CD4-positive, alpha-beta T cell (primary cell): ENCODE data around the gene CEP70. TPM values are rescaled to one million over a fixed set of nuclear protein-coding genes. Genes with fewer than 3 reads are reported as not detected.

ENCODE experiments used
- ATAC-seq: fragments of 200-7000 bp; cut with Tn5 transposase; one replicate; pipeline ENCODE4 v1.10.0; 2022; ENCODE audit warnings: mild to moderate bottlenecking; ENCODE audit not compliant: poor library complexity
- CTCF ChIA-PET: fragments of 350-600 bp; sonication (Branson Sonifier 250); formaldehyde crosslinking; loops from one replicate; lab custom pipeline; 2021; ENCODE audit warnings: antibody characterized with exemption, inconsistent platforms; lab: Charles Lee
- POLR2A ChIA-PET: fragments of 350-600 bp; sonication (Branson Sonifier 250); formaldehyde crosslinking; loops from one replicate; lab custom pipeline; 2021; ENCODE audit warnings: antibody characterized with exemption, inconsistent platforms; lab: Charles Lee
- DNase-seq, 14 experiments: peaks; one replicate each; pipeline ENCODE4 v3.0.0-alpha.2; 2013 to 2020; ENCODE audit warnings: mixed read lengths in 2 of 14
- H3K27ac ChIP-seq, 2 donors: one replicate each; pipeline versions ENCODE4 v1.5.1 to v1.7.0; 2013; ENCODE audit warnings: low read length in 2 of 2, low read depth in 1 of 2, mild to moderate bottlenecking in 1 of 2
- H3K27me3 ChIP-seq, 2 experiments: 1 replicate in 1 of 2; 2 replicates in 1 of 2; pipeline versions ENCODE4 v1.6.1 to v1.7.0; 2013; ENCODE audit warnings: low read length in 2 of 2, control low read depth in 1 of 2, mild to moderate bottlenecking in 1 of 2, moderate library complexity in 1 of 2; ENCODE audit not compliant: insufficient read depth in 2 of 2, control insufficient read depth in 1 of 2
- H3K36me3 ChIP-seq: one replicate; pipeline ENCODE4 v1.6.1; 2013; ENCODE audit warnings: low read length, control low read depth; ENCODE audit not compliant: insufficient read depth
- H3K4me1 ChIP-seq: one replicate; pipeline ENCODE4 v1.6.1; 2013; ENCODE audit warnings: low read length, control low read depth; ENCODE audit not compliant: insufficient read depth
- H3K4me3 ChIP-seq: one replicate; pipeline ENCODE4 v1.5.1; 2013; ENCODE audit warnings: mild to moderate bottlenecking, low read length, moderate library complexity
- H3K9me3 ChIP-seq, 2 experiments: 1 replicate in 1 of 2; 2 replicates in 1 of 2; pipeline versions ENCODE4 v1.6.1 to v1.7.0; 2013; ENCODE audit warnings: low read length in 2 of 2, mild to moderate bottlenecking in 2 of 2, control low read depth in 1 of 2, moderate library complexity in 1 of 2; ENCODE audit not compliant: control insufficient read depth in 1 of 2, insufficient read depth in 1 of 2
- H3K27ac Mint-ChIP-seq: one replicate; pipeline ENCODE4 v1.8.0; 2020; ENCODE audit warnings: mixed read lengths
- H3K27me3 Mint-ChIP-seq: one replicate; pipeline ENCODE4 v1.8.0; 2021; ENCODE audit warnings: mixed read lengths
- H3K36me3 Mint-ChIP-seq: one replicate; pipeline ENCODE4 v1.8.0; 2021; ENCODE audit warnings: low read depth, mixed read lengths
- H3K4me1 Mint-ChIP-seq: one replicate; pipeline ENCODE4 v1.8.0; 2021; ENCODE audit warnings: low read depth, mixed read lengths
- H3K4me3 Mint-ChIP-seq: one replicate; pipeline ENCODE4 v1.8.0; 2020; ENCODE audit warnings: mild to moderate bottlenecking, mixed read lengths
- H3K9me3 Mint-ChIP-seq: one replicate; pipeline ENCODE4 v1.8.0; 2020; ENCODE audit warnings: mixed read lengths
- CTCF ChIP-seq: fragments of 200-600 bp; IDR thresholded peaks from one replicate; pipeline ENCODE4 v1.8.0; 2022; ENCODE audit warnings: antibody characterized with exemption, mild to moderate bottlenecking
- intact Hi-C, 2 experiments: fragments of 100-400 bp; cut with DNase I in 1 of 2; cut with micrococcal nuclease in 1 of 2; formaldehyde crosslinking; loops; one replicate each; pipeline versions ENCODE4 v1.15.1 to v1.9.0; 2023 to 2025; cut with DNase I, micrococcal nuclease
- total RNA-seq, 174 experiments: library from RNA in 2 of 174; stranded (reverse) in 2 of 174; gene quantifications; one replicate each; pipeline ENCODE4 v1.2.3 and lab custom pipeline; 2021 to 2026

CEP70 gene
- total RNA-seq, 2 experiments from 2014 or later: 21.5 to 23.0 TPM

- ATAC-seq (no peak), DNase-seq (no peak)
- ChIA-PET CTCF (interaction anchor here (0.8 kb wide), 1 partner anchor 51 kb away, joined by 3 read pairs; no protein-coding TSS in a partner anchor), POLR2A (no interaction called here)
- H3K4me3 Mint-ChIP-seq: no peak overlapping the region
- no peak for TF ChIP-seq CTCF
- H3K9me3 ChIP-seq: no peaks in the 10 kb centered on the region
- H3K4me3 ChIP-seq: no peak overlapping the region
- intact Hi-C loops: no loop called here
- no peaks in the 10 kb centered on the region for H3K4me1 Mint-ChIP-seq
- H3K27me3 Mint-ChIP-seq: peaks cover 5% of the 10 kb centered on the region
- no peaks in the 10 kb centered on the region for H3K36me3 Mint-ChIP-seq
- no peaks in the 10 kb centered on the region for H3K9me3 Mint-ChIP-seq
- no peaks in the 10 kb centered on the region for H3K27me3 ChIP-seq
- H3K4me1 ChIP-seq: no peaks in the 10 kb centered on the region
- H3K36me3 ChIP-seq: no peaks in the 10 kb centered on the region
- no peak overlapping the region for H3K27ac Mint-ChIP-seq
- no peak overlapping the region for H3K27ac ChIP-seq
These were observed 125.2 kb downstream of the CEP70 start for GRCh38 chr3:138468886-138469285.

GRCh38 chr3:138468451-138468850 is 125.6 kb downstream of the CEP70 start:
- no peaks in the 10 kb centered on the region for H3K27me3 ChIP-seq
- no peak for DNase-seq
- no peaks in the 10 kb centered on the region for H3K36me3 ChIP-seq
- no peak overlapping the region for H3K4me3 ChIP-seq
- POLR2A ChIA-PET: no interaction called here
- Mint-ChIP-seq H3K27me3 (peaks cover 5% of the 10 kb centered on the region), H3K27ac (no peak overlapping the region), H3K4me3 (no peak overlapping the region), H3K36me3 (no peaks in the 10 kb centered on the region), H3K4me1 (no peaks in the 10 kb centered on the region), H3K9me3 (no peaks in the 10 kb centered on the region)
- H3K27ac ChIP-seq: no peak overlapping the region
- TF ChIP-seq CTCF: no peak
- no peaks in the 10 kb centered on the region for H3K9me3 ChIP-seq
- no peaks in the 10 kb centered on the region for H3K4me1 ChIP-seq
- CTCF ChIA-PET: interaction anchor here (0.8 kb wide), 1 partner anchor 51 kb away, joined by 3 read pairs; no protein-coding TSS in a partner anchor
- ATAC-seq: no peak
- intact Hi-C loops: no loop called here

- no peak overlapping the region for H3K4me3 Mint-ChIP-seq
- peaks cover 6% of the 10 kb centered on the region for H3K27me3 Mint-ChIP-seq
- POLR2A ChIA-PET: no interaction called here
These were observed 126.1 kb downstream of the CEP70 start for GRCh38 chr3:138467931-138468330.

More at GRCh38 chr3:138467931-138468330, 126.1 kb downstream of the CEP70 start:
- H3K36me3 ChIP-seq: no peaks in the 10 kb centered on the region
- Mint-ChIP-seq H3K4me1 (no peaks in the 10 kb centered on the region), H3K9me3 (no peaks in the 10 kb centered on the region), H3K27ac (no peak overlapping the region), H3K36me3 (no peaks in the 10 kb centered on the region)
- no peak for TF ChIP-seq CTCF
- H3K9me3 ChIP-seq: no peaks in the 10 kb centered on the region
- no peak overlapping the region for H3K4me3 ChIP-seq
- ATAC-seq (no peak), DNase-seq (no peak)
- H3K4me1 ChIP-seq: no peaks in the 10 kb centered on the region
- no peak overlapping the region for H3K27ac ChIP-seq
- intact Hi-C loops: no loop called here
- no peaks in the 10 kb centered on the region for H3K27me3 ChIP-seq
- CTCF ChIA-PET: no interaction called here
